K562 (cell line): ENCODE data around the gene PCP2. TPM values are rescaled to one million over a fixed set of nuclear protein-coding genes. Genes with fewer than 3 reads are reported as not detected.
A peak's percentile ranks its signal among the peaks of the same experiment; 100 is the strongest.

Experiments used
- ATAC-seq: fragments of 200-7000 bp; cut with Tn5 transposase; 3 replicates; pipeline ENCODE4 v1.9.1; 2020; ENCODE audit warnings: moderate library complexity
- BruUV-seq: library from RNA; stranded (reverse); fragments of 400-500 nt; replicated peaks from 2 replicates; lab custom pipeline; 2021; lab: Mats Ljungman, UMichigan
- CTCF ChIA-PET: fragments of 300-600 bp; formaldehyde crosslinking; extraction: SDS; loops from one replicate; lab custom pipeline; 2021; ENCODE audit warnings: low intra/inter-chr PET ratio; lab: Yijun Ruan, JAX
- POLR2A ChIA-PET: fragments of 300-600, 350-650 bp; sonication (Branson Sonifier 250); formaldehyde crosslinking; extraction: SDS; loops from one replicate; lab custom pipeline; 2021; ENCODE audit warnings: antibody characterized with exemption, inconsistent platforms; lab: Yijun Ruan, JAX
- DNase-seq, 4 experiments: peaks; one replicate each; pipeline versions ENCODE4 v3.0.0 to v3.0.0-alpha.2; 2011 to 2018; ENCODE audit warnings: low spot score in 3 of 4, mixed read lengths in 3 of 4; ENCODE audit errors: extremely low read depth in 1 of 4
- FAIRE-seq: peaks from 2 replicates; lab custom pipeline; 2011; peaks lifted over from hg19 to GRCh38; lab: Jason Lieb, UNC
- H2AFZ ChIP-seq: 2 replicates; pipeline ENCODE4 v1.6.0; 2011; ENCODE audit warnings: low read depth, low read length, control low read depth, inconsistent platforms
- H3K27ac ChIP-seq: fragments of 200-600 bp; 3 replicates; pipeline ENCODE4 v1.8.0; 2011; ENCODE audit warnings: low read depth, mild to moderate bottlenecking, control low read depth, inconsistent platforms, low read length, moderate library complexity, mixed read lengths; ENCODE audit errors: extremely low read depth
- H3K27me3 ChIP-seq, 2 experiments: fragments of 300-600 bp in 1 of 2; 2 replicates in 1 of 2; 3 replicates in 1 of 2; pipeline versions ENCODE4 v1.6.0 to v1.8.0; 2011; ENCODE audit warnings: inconsistent platforms in 2 of 2, low read length in 2 of 2, mild to moderate bottlenecking in 1 of 2, mixed read lengths in 1 of 2, moderate library complexity in 1 of 2; ENCODE audit not compliant: control insufficient read depth in 2 of 2, insufficient read depth in 2 of 2
- H3K36me3 ChIP-seq: fragments of 300-600 bp; 3 replicates; pipeline ENCODE4 v1.8.0; 2011; ENCODE audit warnings: mild to moderate bottlenecking, low read length, inconsistent platforms; ENCODE audit not compliant: control insufficient read depth, insufficient read depth
- H3K4me1 ChIP-seq, 2 experiments: fragments of 200-600 bp in 1 of 2; replicated peaks in 1 of 2; 2 replicates in 1 of 2; 3 replicates in 1 of 2; pipeline versions ENCODE4 v1.5.1 to v1.8.0; 2011; ENCODE audit warnings: inconsistent platforms in 2 of 2, low read length in 2 of 2, mild to moderate bottlenecking in 1 of 2, mixed read lengths in 1 of 2, moderate library complexity in 1 of 2; ENCODE audit not compliant: control insufficient read depth in 2 of 2, insufficient read depth in 2 of 2
- H3K4me2 ChIP-seq: 2 replicates; pipeline ENCODE4 v1.6.1; 2011; ENCODE audit warnings: low read length, control low read depth, inconsistent platforms, mixed read lengths; ENCODE audit not compliant: insufficient read depth
- H3K4me3 ChIP-seq: fragments of 200-600 bp; sonication (generic), shearing (Covaris generic); 2 replicates; pipeline ENCODE4 v1.5.1; 2016; ENCODE audit warnings: control low read depth, inconsistent platforms
- H3K79me2 ChIP-seq: fragments of 200-600 bp; 3 replicates; pipeline ENCODE4 v1.8.0; 2011; ENCODE audit warnings: low read length, inconsistent platforms; ENCODE audit not compliant: control insufficient read depth, insufficient read depth
- H3K9ac ChIP-seq, 2 experiments: 2 replicates each; pipeline versions ENCODE4 v1.6.0 to v1.6.1; 2011; ENCODE audit warnings: low read depth in 2 of 2, low read length in 2 of 2, control low read depth in 1 of 2, inconsistent platforms in 1 of 2, mild to moderate bottlenecking in 1 of 2, mixed read lengths in 1 of 2; ENCODE audit not compliant: insufficient read depth in 1 of 2
- H3K9me1 ChIP-seq: one replicate; pipeline ENCODE4 v1.6.0; 2011; ENCODE audit warnings: inconsistent platforms, mild to moderate bottlenecking, low read length, moderate library complexity; ENCODE audit not compliant: control insufficient read depth, insufficient read depth
- H3K9me3 ChIP-seq: replicated peaks from 2 replicates; pipeline ENCODE4 v1.5.1; 2011; ENCODE audit warnings: low read depth, low read length, inconsistent platforms; ENCODE audit not compliant: control insufficient read depth, insufficient read depth
- H4K20me1 ChIP-seq: replicated peaks from 2 replicates; pipeline ENCODE4 v1.6.1; 2011; ENCODE audit warnings: low read length, inconsistent platforms, mixed read lengths; ENCODE audit not compliant: control insufficient read depth, insufficient read depth
- CEBPG ChIP-seq, 3 experiments: fragments of 200-800 bp in 1 of 3; sonication (Bioruptor generic) in 1 of 3; sonication (generic) in 1 of 3; formaldehyde crosslinking in 1 of 3; IDR thresholded peaks in 2 of 3; conservative IDR thresholded peaks in 1 of 3; 2 replicates each; pipeline versions ENCODE4 v1.6.1 to v1.8.0; 2016 to 2022; ENCODE audit warnings: missing compliant biosample characterization in 2 of 3, missing genetic modification characterization in 2 of 3, mild to moderate bottlenecking in 1 of 3, missing genetic modification reagents in 1 of 3
- ILK ChIP-seq: fragments of 450-650 bp; IDR thresholded peaks from 2 replicates; pipeline ENCODE4 v1.6.1; 2016; ENCODE audit warnings: missing genetic modification characterization, low read depth, mild to moderate bottlenecking, missing compliant biosample characterization, moderate library complexity, borderline replicate concordance
- POLR2G ChIP-seq: fragments of 200-400 bp; formaldehyde crosslinking; IDR thresholded peaks from 2 replicates; pipeline ENCODE4 v1.6.1; 2017; ENCODE audit warnings: low read depth, mild to moderate bottlenecking, antibody characterized with exemption, low read length, moderate library complexity
- RBFOX2 ChIP-seq: fragments of 200-400 bp; formaldehyde crosslinking; IDR thresholded peaks from 2 replicates; pipeline ENCODE4 v1.6.1; 2017; ENCODE audit warnings: low read depth, mild to moderate bottlenecking, low read length, moderate library complexity
- ZNF584 ChIP-seq: fragments of 200-800 bp; sonication (Bioruptor generic); IDR thresholded peaks from 2 replicates; pipeline ENCODE4 v1.6.1; 2016; ENCODE audit warnings: low read depth, mild to moderate bottlenecking, missing genetic modification characterization, missing compliant biosample characterization
- WGBS: fragments of 100-300 bp; shearing (Covaris generic); methylation state at CpG from one replicate; pipeline ENCODE4 v1.1.6; 2016; ENCODE audit warnings: low coverage, mixed read lengths; ENCODE audit not compliant: insufficient coverage; ENCODE audit errors: missing lambda C conversion rate; 5-methylcytosine and 5-hydroxymethylcytosine counted together
- in situ Hi-C: fragments of 300-500 bp; cut with MboI; formaldehyde crosslinking; loops from 4 replicates; pipeline ENCODE4 v1.15.0; 2018; ENCODE audit warnings: inconsistent platforms, mixed read lengths
- intact Hi-C: fragments of 100-400 bp; cut with micrococcal nuclease; formaldehyde crosslinking; loops from 2 replicates; pipeline ENCODE4 v1.14.2; 2022
- polyA plus RNA-seq, 8 experiments: library from polyadenylated mRNA; depleted of rRNA in 4 of 8; stranded (reverse) in 5 of 8; unstranded in 3 of 8; fragments of >200 nt; fragmentation: Nextera tagmentation in 2 of 8; fragmentation: Illumina TruSeq in 1 of 8; extraction: Ambion mirVana in 2 of 8; extraction: Trizol in 1 of 8; gene quantifications; 2 replicates each; pipeline versions ENCODE4 v1.2.1 to v1.2.3, GENCODE V29; 2011 to 2014; ENCODE audit warnings: inconsistent platforms in 1 of 8, missing spikeins in 1 of 8
- total RNA-seq, 7 experiments: library from RNA; depleted of rRNA in 6 of 7; stranded (reverse); fragments of >200 nt in 6 of 7; fragmentation: Illumina TruSeq in 2 of 7; extraction: Trizol in 2 of 7; gene quantifications; 2 replicates each; pipeline versions ENCODE4 v1.2.1 to v1.2.3, GENCODE V29; 2011 to 2021; ENCODE audit warnings: low replicate concordance in 1 of 7
- TF ChIP-seq, protein P1 (sequence below), 3 experiments: IDR thresholded peaks in 2 of 3; conservative IDR thresholded peaks in 1 of 3; 2 replicates each; pipeline ENCODE4 v1.5.1; 2011 to 2012; ENCODE audit warnings: low read length in 3 of 3, mild to moderate bottlenecking in 3 of 3, control low read depth in 2 of 3, improper control_type of control experiment in 1 of 3, inconsistent platforms in 1 of 3, low read depth in 1 of 3, mixed read lengths in 1 of 3, moderate library complexity in 1 of 3; ENCODE audit not compliant: insufficient read depth in 2 of 3

Gene PCP2
- total and polyA plus RNA-seq, 9 of the 15 experiments (the other 6 are each of a cell fraction or from before 2014, with no cell fraction given), result 0.17 to 1.3 (median 0.49) TPM; not detected in 3

GRCh38 chr19:7641290-7642276, 8.1 kb upstream of the PCP2 start (continued):
- TF ChIP-seq, protein P1, sequence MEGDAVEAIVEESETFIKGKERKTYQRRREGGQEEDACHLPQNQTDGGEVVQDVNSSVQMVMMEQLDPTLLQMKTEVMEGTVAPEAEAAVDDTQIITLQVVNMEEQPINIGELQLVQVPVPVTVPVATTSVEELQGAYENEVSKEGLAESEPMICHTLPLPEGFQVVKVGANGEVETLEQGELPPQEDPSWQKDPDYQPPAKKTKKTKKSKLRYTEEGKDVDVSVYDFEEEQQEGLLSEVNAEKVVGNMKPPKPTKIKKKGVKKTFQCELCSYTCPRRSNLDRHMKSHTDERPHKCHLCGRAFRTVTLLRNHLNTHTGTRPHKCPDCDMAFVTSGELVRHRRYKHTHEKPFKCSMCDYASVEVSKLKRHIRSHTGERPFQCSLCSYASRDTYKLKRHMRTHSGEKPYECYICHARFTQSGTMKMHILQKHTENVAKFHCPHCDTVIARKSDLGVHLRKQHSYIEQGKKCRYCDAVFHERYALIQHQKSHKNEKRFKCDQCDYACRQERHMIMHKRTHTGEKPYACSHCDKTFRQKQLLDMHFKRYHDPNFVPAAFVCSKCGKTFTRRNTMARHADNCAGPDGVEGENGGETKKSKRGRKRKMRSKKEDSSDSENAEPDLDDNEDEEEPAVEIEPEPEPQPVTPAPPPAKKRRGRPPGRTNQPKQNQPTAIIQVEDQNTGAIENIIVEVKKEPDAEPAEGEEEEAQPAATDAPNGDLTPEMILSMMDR (IDR thresholded peaks at IDR 0.05 in 2 of 3, conservative IDR thresholded peaks at IDR 0.05 in 1 of 3; ENCODE audit: insufficient read depth in 2 of 3, low read depth in 1 of 3, low read length in 3 of 3), result 0 out of 6 replicates have a peak, but pooled peaks of 2 of the 3 experiments have one; percentile 10 to 35
- TF ChIP-seq RBFOX2, result peak; percentile 53
- no peak for TF ChIP-seq ZNF584 (CRISPR knock-in tag)
- no peak for TF ChIP-seq CEBPG (CRISPR knock-in tag; IDR thresholded peaks at IDR 0.05)
- no peak for TF ChIP-seq CEBPG (tag; conservative IDR thresholded peaks at IDR 0.05 in 1 of 2, IDR thresholded peaks at IDR 0.05 in 1 of 2)

DNA sequence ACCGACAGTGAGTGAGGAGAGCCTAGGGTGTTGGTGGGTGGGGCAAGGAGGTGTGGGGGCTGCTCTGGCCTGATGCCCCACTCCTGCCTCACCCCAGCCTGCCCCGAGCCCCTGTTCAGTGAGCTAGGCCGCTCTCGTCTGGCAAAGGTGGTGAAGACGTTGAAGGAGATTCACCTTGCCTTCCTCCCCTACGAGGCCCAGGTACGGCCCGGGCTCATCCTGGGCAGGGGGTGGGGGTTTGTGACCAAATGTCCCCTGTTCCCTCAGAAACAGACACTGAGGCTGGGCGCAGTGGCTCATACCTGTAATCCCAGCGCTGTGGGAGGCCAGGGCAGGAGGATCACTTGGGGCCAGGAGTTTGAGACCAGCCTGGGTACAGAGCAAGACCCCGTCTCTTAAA, 7.3 kb upstream of the PCP2 start:
- H3K27me3 ChIP-seq, result no peaks in the 10 kb centered on the region; a peak in 1 of 5 replicates
- no TSS peak for BruUV-seq
- no peak overlapping the region for H2AFZ ChIP-seq
- DNase-seq, result no peak
- H3K4me3 ChIP-seq, result no peak overlapping the region
- ChIA-PET CTCF (no interaction called here), POLR2A (interaction anchor here (1.0 kb wide), 1 partner anchor 35 kb away, joined by 4 read pairs; no protein-coding TSS in a partner anchor)
- no peak overlapping the region for H3K4me2 ChIP-seq
- TF ChIP-seq ILK (tag) (no peak), RBFOX2 (peak; percentile 33; the same call in 1 of the 2 replicates), POLR2G (peak; percentile 3; the same call in 1 of the 2 replicates)
- H3K27ac ChIP-seq, result no peak overlapping the region
- peaks cover 40% of the 10 kb centered on the region for H3K79me2 ChIP-seq
- no peak overlapping the region for H3K9ac ChIP-seq
- H3K9me1 ChIP-seq, result no peaks in the 10 kb centered on the region
- peaks cover 9 to 76% of the 10 kb centered on the region in 2 experiments; a peak in 4 of 5 replicates for H3K4me1 ChIP-seq
- FAIRE-seq, result no peak
- in situ Hi-C loops (no loop called here), intact Hi-C loops (no loop called here)
- H4K20me1 ChIP-seq, result peaks cover 21% of the 10 kb centered on the region
- H3K36me3 ChIP-seq, result peaks cover 59% of the 10 kb centered on the region; the same call in 2 of the 3 replicates
- H3K9me3 ChIP-seq, result peaks cover 6% of the 10 kb centered on the region; the same call in 1 of the 2 replicates
- ATAC-seq, result no peak
- 96% methylated on average over 8 of the region's 11 CpGs for WGBS
